Kidney capillary endothelial cell (primary cell): ENCODE results near the gene OXTR.
A peak's percentile ranks its signal among the peaks of the same experiment; 100 is the strongest.
"Not testable (repeated sequence)": the region's sequence is repeated elsewhere in the genome, so short reads cannot be mapped to it uniquely, and the experiment has no call there.

Source experiments
- DNase-seq: peaks from one replicate; pipeline ENCODE4 v3.0.0-alpha.2; 2018; ENCODE audit warnings: low spot score

Gene OXTR

DNA sequence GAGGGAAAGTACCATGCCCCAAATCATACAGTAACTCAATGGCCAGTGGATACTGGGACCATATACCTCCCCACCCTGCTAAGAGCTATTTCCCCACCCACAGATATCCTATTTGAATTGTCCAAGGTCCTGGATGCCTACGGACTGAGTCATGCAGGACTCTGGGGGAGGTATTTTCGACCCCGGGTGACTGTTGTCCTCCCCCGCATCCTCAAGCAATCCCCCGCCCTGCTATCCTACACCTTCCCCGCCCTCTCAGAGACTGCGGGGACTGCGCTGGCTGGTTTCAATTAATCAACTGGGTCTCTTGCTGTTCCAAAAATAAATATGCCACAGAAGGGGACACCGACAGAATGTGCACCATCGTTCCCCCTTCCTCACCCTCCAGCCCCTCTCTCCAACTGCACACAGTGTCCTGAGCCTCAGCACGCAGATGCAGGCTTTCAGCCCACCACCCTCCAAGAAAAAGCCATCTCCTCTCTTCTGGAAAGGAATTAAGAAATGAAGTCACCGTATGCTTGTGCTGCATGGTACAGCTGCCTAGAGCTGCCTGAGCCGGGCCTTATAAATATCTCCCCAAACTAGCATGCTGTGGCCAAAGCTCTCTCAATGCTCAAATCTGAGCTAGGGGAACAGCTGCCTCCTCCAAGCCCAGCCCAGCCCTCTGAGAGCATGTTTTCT is 27.7 kb downstream of the OXTR start:
- peak; percentile 82 for DNase-seq

DNA sequence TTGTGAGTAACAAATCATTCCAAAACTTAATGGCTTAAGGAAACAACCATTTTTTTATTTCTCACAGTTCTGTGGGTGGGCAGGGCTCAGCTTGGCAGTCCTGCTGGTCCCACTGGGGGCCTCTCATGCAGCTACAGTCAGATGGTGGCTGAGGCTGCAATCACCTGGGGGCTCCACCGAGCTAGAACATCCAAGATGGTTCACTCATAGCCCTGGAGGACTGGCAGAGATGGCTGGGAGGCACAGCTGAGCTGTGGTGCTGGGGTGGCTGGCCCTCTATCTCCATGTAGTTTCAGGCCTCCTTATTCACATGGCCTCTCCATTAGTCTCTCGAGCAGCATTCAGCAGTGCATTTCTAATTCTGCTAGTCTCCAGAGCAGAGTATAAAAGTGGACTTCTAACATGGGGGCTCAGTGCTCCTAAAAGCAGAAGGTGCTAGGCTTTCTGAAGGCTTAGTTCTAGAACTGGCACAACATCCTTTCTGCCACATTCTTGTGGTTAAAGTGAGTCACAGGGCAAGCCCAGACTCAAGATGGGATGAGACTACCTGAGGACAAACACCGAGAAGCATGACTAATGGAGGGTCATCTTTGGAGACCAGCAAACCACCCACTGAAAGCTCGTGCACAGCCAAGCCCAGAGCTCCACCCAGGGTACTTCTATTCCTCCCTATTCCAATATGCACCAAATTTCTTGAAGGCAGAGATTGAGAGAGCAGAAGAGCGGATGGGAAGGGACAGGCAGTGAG is 29.5 kb downstream of the OXTR start:
- DNase-seq: peak; percentile 44

DNA sequence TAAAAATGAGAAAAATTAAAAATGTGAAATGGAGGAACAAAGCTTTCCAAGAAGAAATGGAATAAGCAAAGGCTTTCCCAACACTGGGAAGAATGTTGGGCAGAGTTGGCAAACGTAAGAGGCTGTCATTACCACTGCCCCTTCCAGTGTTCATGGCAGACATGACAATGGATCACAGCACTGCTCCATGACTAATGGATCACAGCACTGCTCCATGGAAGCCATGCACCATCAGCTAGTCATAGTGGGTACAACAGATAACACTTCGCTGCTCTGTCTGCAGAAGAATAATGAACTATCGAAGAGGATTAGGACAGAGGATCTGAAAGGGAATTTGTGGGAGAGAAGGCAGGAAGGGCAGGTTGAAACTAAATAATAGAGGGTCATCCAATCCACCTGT is 30.8 kb downstream of the OXTR start:
- DNase-seq: no peak

DNA sequence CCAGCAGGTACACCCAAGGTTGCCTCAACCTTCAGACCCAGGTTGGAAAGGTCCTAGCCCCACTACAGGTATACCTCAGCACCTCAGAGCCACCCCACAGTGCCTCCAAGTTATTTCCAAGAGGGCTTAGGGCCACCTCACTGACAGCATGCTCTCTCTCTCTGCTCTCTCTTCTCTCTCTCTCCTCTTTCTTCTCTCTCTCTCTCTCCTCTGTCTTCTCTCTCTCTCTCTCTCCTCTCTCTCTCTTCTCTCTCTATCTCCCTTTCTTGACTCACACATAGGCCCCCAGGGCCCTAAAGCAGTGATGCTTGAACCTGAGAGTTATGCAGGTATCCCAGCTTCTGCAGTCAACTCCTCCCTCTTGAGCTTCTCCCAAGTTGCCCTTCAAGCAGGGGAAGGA is 31.6 kb downstream of the OXTR start:
- no peak for DNase-seq

DNA sequence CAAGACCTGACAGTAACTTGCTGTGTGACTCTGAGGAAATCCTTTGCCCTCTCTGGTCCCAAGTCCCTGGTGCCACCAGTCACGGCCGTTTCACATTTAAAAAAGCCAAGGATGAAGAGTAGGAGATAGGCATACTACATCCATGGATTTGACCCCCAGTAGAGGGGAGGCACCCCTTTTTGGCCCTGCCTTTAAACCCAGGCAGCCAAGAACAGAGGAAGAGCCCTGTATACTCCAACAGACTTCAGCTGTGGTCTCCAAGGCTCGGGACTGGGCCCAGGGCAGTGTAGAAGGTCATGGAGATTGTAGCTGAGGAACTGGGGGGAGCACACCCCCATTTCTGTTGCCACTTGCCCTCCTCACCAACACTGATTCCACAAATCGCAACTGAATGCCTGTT is 32.1 kb downstream of the OXTR start:
- no peak for DNase-seq

DNA sequence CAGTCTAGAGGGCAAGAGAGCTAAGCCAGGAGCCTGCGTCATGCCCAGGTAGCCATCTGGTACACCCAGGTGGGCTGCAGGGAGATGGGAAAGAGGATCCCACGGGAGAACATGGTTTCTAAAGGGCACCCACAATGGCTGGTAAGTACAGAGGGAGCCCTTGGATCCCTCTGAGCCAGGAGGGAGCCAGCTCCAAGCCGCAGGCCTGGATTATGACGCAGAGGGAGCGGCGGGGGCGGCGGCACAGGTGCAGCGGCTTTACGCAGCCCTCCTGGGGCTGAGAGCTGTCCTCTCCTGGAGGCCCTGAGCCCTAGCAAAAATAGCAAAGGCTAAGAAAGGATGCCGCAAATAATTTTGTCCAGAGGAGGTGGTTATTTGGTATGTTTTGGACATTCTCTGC is 33.0 kb downstream of the OXTR start:
- DNase-seq: no peak

DNA sequence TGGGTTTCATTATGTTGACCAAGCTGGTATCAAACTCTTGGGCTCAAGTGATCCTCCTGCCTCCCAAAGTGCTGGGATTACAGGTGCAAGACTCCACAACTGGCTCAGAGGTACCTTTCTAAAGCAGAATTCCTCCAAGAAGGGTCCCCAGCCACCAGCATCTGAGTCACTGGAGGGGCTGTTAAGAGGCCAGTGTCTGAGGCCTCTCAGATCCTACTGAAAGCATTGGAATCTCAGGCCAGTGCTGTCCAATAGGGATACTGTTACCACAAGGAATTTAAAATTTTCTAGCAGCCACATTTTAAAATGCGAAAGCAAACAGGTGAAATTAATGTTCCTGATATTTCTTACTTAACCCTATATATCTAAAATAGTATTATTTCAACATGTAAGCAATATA is 34.5 kb downstream of the OXTR start:
- DNase-seq: no peak

DNA sequence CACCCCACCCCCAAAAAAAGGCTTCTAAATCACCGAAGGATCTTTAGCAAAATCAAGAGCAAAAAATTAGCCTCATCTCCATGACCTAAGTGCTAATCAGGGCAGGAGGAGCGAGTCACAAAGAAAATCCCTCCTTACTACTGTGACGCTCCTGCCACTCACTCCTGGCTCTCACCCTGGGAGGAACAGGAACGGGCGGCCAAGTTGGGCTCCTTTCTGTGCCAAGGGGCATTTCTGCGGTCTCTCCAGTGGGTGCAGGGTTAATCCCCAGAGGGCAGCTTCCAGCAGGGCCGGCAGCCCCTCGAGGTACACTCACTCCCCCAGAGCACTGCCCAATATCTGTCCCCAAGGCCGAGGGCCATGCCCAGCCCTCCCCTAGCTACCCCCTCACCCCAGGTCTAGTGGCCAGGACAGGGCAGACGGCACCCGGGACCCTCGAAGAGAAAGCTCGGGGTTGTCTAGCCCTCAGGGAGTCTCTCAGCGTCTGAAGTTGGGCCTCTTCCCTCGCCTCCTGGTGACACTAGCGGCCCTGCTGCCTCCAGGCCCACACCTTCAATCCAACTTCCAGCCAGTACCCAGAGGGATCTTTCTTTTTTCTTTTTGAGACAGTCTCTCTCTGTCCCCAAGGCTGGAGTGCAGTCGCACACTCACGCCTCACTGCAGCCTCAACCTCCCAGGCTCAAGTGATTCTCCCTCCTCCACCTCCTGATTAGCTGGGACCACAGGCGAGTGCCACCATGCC is 35.1 kb downstream of the OXTR start:
- DNase-seq: no peak

DNA sequence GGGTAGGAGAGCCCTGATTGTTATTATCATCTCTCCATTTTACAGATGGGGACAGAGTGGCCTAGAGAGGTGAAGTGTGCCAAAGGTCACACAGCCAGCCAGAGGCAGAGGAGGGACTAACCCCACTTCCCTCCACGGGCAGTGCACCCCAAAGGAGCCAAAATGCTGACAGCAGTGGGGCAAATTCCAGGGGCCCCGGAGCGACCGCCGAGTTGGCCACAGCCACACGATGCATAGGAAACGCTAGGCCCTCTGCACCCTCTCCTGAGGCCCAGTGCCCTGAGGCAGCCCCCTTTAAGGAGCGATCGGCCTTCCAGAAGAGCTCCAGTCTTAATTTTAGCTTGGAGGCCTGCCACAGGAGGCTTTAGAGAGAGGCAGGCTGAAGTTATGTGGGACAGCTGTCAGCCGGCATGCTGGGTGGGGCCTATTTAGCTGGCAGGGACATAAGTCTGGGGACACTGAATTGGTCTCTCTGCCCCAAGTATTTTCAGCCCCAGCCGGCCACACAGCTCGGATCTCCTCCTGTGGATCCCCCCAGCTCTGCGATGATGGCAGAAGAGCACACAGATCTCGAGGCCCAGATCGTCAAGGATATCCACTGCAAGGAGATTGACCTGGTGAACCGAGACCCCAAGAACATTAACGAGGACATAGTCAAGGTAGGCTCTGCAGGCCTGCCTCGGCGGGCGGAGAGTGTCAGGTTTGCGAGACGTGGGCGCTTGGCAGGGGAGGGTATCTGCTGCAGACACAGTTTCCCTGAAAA is 35.9 kb downstream of the OXTR start, which contains the start of gene CAV3:
Gene CAV3, plus strand, starts transcription at position 471 of the 763 bp plus-strand sequence. Its CDS starts 75 bp downstream, at position 546.
- no peak for DNase-seq

DNA sequence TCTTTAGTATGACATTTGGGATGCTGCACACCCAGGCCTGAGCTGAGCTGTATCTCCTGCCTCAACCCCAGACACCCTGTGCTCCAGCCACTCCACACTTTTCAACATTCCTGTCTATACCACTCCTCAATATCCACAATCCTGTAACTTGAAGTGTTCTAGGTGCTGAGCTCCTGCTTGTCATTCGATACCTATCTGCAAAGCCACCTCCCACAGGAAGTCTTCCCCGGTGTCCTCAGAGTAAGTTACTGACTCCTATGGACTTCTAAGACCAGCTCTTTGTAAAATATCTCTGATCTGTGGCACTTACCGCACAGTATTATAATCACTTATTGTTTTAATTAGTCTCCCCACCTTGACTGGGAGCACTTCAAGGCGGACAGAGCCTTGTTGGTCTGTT is 37.0 kb downstream of the OXTR start:
- DNase-seq: no peak

DNA sequence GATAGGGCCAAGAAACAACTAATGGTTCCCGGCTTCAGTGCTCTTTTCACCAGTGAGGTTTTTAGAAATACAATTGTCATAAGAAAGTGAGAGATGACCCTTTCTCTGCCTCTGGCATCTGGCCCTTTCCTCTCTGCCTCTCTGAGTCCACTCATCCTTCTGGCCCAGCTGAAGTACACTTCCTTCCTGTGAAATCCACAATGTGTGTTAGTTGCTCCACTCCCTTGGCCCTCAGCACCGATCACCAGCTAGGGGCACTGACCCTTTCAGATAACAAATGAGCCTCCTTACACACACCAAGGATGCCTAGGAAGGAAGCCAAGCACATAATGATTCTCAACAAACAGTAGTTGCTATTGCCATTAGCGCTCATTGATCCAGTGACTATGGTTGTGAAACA is 38.8 kb downstream of the OXTR start:
- DNase-seq: no peak

DNA sequence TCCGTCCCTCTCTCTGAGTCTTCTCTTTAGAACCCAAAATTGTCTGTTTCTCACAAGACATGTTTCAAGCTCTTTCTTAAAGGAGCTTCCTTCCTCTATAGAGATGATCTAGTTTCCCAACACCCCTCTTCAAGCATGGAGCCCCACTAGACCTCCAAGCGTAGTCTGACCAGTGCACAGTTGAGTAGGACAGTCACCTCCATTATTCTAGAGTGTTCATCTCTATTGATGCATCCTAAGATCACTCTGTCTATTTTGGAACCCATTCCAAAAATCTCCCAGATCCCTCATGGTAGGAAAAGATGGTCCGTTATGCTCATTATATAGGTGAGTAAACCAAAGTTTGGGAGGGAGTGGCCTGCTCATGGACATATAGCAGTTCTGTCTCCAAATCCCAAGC is 39.9 kb downstream of the OXTR start:
- no peak for DNase-seq

DNA sequence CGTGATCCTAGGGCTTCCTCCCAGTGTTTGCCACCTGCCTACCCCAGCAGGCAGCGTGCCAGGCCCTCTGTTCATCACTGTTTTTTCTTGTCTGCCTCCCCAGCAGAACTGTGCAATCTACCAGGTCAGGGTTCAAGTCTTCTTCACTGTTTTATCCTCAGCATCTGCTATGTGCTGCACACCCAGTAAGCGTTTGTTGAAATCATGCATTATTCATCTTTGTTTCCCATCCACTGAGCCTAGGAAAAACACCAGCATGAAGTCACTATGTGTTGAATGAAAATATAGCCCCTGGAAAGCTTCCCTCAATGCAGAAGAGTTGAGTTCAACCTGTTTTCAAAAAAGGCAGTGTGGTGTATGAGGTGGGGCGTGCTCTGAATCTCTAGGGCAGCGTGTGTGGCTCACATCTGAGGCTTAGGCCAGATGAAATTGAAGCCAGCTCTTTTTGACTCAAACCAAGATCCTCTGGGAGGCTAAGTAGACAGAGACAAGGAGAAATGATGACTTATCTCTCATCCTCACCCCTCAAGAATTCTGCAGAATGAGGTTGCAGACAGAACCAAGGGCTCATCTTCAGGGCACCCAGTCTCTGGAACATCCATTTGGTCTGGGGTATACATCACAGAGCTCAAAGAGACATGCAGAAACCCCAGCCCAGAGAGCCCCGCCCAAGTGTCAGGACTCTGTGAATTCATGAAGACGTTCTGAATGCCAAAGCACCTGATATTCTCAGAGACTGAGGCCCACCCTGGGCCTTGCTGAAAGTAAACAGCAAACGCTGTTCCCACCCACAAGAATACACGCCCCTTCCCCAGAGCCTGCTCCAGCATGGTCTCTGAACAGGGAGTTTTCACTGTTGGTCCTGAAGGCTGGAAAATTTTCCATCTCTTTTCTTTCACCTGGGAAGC is 41.6 kb downstream of the OXTR start:
- DNase-seq: no peak

DNA sequence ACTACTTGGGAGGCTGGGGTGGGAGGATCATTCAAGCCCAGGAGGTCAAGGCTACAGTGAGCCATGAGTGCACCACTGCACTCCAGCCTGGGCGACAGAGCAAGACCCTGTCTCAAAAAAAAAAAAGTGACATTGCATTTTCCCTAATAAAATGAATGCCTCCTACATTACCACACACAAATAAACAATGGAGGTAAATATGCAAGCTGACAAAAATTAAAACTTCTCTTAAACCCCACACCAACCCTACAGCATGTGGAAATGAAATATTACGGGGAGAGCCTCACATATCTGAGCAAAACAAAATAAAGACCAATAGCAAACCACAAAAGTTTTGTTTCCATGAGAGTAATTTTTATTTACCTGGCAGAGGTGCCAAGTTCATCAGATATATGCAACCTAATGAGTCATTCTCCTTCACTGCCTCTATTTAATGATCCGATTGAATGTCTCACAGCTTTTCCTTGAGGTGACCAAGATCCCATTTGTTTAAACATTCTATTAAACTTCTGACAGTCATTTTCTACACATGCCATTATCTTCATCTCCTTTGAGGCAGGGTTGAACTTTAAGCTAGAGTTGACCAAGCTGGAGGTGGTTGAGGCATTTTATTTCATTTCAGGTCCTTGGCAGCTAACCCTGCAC is 45.2 kb downstream of the OXTR start:
- no peak for DNase-seq

DNA sequence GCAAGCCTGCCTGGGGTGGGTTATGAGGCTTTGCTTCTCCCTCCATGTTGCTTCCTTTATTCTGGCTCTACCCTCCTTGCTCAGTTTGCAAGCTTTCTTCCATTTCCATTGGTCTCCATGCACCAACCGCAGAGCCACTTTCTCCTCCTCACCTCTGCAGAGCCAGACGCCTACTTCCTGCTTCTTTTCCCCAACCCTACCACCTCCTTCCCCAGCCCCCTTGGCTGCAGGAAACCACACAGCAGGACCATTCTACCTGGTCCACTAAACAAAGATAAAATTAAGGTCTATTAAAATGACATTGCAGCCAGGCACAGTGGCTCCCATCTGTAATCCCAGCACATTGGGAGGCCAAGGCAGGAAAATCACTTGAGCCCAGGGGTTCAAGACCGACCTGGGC is 45.8 kb downstream of the OXTR start:
- no peak for DNase-seq

DNA sequence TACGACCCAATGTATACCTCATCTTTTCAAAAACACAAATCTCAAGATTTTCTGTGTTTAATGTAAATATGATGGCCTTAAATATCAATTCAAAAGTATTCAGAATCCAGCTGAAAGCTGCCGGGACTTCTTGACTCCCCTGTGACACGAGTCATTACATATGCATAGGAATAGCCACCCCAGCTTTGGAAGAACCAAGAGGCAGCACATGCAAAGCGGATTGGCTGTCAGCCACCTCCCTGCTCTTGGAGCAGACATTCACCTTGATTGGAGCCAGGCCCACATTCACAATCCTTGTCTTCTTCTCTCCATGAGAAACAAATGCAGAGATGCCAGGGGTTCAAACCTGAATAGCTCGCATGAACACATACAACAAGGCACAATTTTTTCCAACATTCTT is 46.6 kb downstream of the OXTR start:
- DNase-seq: no peak

DNA sequence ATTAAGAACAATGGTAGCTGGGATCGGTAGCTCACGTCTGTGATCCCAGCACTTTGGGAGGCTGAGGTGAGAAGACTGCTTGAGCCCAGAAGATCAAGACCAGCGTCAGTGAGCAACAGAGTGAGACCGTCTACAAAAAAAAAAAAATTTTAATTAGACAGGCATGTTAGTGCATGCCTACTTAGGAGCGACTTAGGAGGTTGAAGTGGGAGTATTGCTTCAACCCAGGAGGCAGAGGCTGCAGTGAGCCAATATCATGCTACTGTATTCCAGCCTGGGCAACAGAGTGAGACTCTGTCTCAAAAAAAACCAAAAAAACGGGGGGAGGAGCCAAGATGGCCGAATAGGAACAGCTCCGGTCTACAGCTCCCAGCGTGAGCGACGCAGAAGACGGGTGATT is 53.7 kb downstream of the OXTR start:
- DNase-seq: not testable (repeated sequence)

DNA sequence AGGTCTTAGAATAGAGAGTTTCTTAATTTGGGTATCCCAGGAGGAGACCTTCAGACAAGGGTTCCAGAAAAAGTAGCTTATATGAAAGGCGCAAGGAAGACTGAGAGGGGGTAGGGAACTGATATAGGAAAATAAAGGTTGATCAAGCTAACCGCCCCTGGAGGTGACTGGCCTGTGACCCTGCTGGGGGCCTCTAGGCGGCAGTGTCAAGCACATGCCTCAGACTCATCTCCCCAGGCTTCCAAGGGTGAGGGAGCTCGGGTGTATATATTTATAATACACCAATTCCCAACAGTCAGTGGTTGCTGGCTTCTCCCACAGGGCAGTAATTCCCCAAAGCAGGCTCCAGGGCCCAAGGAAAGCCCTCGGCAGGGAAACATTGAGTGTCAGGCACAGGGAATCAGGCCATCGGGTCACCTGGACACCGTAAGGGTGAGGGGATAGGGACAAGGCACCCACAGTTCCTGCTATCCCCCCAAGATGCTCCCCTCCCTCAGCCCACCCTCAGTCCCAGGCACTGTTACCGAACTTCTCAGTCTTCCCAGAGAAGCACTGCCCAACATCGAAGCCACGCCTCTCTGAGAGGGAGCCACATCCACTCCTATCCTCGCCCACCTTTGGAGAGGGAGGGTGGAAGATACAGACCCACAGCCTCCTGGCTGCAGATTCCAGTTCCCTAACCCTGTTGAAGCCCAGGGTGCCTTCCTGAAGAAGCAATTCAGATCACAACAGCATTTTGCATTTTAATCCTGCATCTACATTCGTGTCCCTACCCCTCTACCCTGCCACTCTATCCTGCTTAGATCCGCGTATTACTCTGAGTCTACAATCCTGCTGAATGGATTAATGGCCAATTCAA is 55.3 kb downstream of the OXTR start:
- no peak for DNase-seq

DNA sequence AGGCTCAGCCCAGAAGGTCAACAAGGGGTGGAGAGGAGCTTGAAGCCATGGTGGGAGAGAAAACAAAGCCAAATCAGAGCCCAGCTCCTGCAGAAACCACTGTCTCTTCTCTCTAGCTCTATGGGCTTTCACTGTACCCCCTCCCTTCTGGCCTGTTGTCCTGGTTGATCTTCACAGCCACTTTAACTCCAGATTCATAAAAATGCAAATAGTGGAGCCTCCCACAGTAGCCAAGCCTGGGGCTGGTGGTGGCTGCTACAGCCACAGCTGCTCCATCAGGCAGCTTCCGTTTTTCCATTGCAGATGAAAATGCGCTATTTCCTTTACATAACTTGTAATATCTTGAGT is 56.5 kb downstream of the OXTR start:
- no peak for DNase-seq
